Muscle layer of colon (tissue), 2 donors: ENCODE data around the gene TIMM44.

ENCODE experiments used
- H3K27ac ChIP-seq: one replicate; pipeline ENCODE4 v1.7.0; 2013; ENCODE audit warnings: low read depth, mild to moderate bottlenecking, low read length, moderate library complexity
- H3K27me3 ChIP-seq, 2 donors: one replicate each; pipeline ENCODE4 v1.7.0; 2013; ENCODE audit warnings: low read length in 2 of 2, mild to moderate bottlenecking in 2 of 2; ENCODE audit not compliant: insufficient read depth in 2 of 2, control insufficient read depth in 1 of 2
- H3K36me3 ChIP-seq: one replicate; pipeline ENCODE4 v1.7.0; 2013; ENCODE audit warnings: mild to moderate bottlenecking, low read length; ENCODE audit not compliant: insufficient read depth
- H3K4me1 ChIP-seq: one replicate; pipeline ENCODE4 v1.7.0; 2013; ENCODE audit warnings: mild to moderate bottlenecking, low read length; ENCODE audit not compliant: insufficient read depth
- H3K4me3 ChIP-seq, 2 donors: one replicate each; pipeline ENCODE4 v1.7.0; 2013; ENCODE audit warnings: low read length in 2 of 2, low read depth in 1 of 2, mild to moderate bottlenecking in 1 of 2, moderate library complexity in 1 of 2
- H3K9ac ChIP-seq: one replicate; pipeline ENCODE4 v1.7.0; 2013; ENCODE audit warnings: low read length
- H3K9me3 ChIP-seq: one replicate; pipeline ENCODE4 v1.7.0; 2013; ENCODE audit warnings: mild to moderate bottlenecking, low read length
- donor health status: abdominal sarcoma.
- donor health status: Adenocarcinoma of cecum.

TIMM44 gene

DNA sequence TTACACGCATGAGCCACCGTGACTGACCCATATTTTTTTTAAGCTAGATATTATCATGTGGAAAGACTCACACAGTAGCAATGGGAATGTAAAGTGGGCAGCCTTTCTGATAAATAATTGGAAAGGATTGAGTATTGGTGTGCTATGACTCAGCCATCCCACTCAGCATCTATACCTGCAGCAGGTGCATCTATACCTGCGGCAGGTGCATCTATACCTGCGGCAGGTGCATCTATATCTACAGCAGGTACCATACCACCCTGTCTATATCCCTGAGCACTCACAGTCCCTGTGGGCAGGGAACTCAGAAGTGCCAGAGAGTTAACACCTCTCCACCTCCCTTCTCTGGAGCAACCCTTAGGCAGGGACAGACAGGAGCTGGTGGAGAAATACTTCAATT lies 60.4 kb downstream of the TIMM44 start:
- no peak overlapping the region for H3K4me3 ChIP-seq
- no peak overlapping the region for H3K27ac ChIP-seq
- H3K4me1 ChIP-seq = no peaks in the 10 kb centered on the region
- peaks cover 0 to 5% of the 10 kb centered on the region in 2 donors for H3K27me3 ChIP-seq
- H3K9me3 ChIP-seq = no peaks in the 10 kb centered on the region
- H3K36me3 ChIP-seq = no peaks in the 10 kb centered on the region
- no peak overlapping the region for H3K9ac ChIP-seq

DNA sequence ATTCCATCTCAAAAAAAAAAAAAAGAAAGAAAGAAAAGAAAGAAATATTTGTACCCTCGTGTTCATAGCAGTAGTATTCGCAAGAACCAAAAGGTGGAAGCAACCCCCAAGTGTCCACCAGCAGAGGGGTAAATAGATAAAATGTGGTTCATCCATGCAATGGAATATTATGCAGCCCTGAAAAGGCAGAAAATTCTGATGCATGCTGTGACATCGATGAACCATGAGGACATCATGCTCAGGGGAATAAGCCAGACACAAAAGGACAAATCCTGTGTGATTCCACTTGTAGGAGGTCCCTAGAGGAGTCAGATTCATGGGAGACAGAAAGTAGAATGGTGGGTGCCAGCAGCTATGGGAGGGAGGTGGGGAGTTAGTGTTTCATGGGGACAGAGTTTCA lies 61.6 kb downstream of the TIMM44 start:
- Histone ChIP-seq H3K9me3 (no peaks in the 10 kb centered on the region), H3K27ac (no peak overlapping the region), H3K4me1 (no peaks in the 10 kb centered on the region), H3K36me3 (no peaks in the 10 kb centered on the region), H3K9ac (no peak overlapping the region), H3K27me3 (no peaks in the 10 kb centered on the region), H3K4me3 (no peak overlapping the region)

DNA sequence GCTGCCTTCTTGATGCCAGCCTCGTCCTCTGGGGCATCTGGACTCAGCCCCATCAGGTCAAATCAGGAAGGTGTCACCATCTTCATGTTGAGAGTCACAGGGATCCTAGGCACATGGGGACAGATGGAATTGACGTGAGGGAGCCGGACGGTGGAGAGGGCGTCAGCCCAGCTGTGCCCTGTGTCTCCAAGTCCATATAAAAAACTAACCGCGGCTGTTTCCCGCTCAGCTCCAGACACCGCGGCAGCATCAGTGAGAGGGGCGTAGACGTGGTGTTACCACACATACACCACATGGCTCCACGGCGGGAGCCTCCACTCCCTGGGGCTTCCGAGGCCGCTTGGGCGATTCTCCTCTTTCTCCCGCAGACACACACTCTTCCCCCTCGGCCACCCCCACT lies 63.6 kb downstream of the TIMM44 start:
- Histone ChIP-seq H3K9ac (no peak overlapping the region), H3K9me3 (no peaks in the 10 kb centered on the region), H3K4me1 (no peaks in the 10 kb centered on the region), H3K36me3 (no peaks in the 10 kb centered on the region), H3K27me3 (peaks cover 0 to 2% of the 10 kb centered on the region in 2 donors), H3K4me3 (no peak overlapping the region), H3K27ac (no peak overlapping the region)

DNA sequence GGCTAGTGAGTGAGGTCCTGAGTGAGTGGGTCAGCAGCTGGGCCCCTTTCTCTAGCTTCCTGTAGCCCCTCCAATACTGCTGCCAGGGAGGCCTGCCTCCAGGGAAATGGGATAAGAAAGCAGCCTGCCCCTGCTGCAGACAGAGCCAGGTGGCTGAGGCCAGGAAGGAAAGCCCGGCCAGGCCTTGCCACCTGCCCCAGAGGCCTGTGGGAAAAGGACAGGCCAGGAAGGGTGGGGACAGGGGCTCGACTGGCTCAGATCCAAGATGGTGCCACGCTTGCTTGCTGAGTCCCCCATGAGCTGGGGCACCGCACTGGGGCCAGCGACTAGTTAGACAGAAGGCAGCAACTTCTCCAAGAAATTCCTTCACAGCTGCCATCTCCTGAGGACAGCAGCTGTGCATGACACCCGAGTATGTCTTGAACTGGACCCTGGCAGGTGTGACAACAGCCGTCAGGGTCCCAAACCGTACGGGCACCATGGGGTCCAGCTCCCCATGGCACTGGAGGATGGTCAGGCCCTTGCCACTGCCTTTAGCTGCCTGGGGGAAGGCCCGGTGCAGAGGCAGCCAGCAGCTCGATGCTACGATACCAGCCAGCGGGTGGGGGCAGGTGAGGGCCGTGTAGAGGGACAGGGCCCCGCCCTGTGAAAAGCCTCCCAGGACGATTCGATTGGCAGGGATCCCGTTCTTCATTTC lies 64.2 kb downstream of the TIMM44 start:
- no peak overlapping the region for H3K4me3 ChIP-seq
- H3K36me3 ChIP-seq = no peaks in the 10 kb centered on the region
- H3K27ac ChIP-seq = no peak overlapping the region
- H3K4me1 ChIP-seq = no peaks in the 10 kb centered on the region
- no peaks in the 10 kb centered on the region for H3K9me3 ChIP-seq
- H3K27me3 ChIP-seq = peaks cover 0 to 7% of the 10 kb centered on the region in 2 donors
- no peak overlapping the region for H3K9ac ChIP-seq

DNA sequence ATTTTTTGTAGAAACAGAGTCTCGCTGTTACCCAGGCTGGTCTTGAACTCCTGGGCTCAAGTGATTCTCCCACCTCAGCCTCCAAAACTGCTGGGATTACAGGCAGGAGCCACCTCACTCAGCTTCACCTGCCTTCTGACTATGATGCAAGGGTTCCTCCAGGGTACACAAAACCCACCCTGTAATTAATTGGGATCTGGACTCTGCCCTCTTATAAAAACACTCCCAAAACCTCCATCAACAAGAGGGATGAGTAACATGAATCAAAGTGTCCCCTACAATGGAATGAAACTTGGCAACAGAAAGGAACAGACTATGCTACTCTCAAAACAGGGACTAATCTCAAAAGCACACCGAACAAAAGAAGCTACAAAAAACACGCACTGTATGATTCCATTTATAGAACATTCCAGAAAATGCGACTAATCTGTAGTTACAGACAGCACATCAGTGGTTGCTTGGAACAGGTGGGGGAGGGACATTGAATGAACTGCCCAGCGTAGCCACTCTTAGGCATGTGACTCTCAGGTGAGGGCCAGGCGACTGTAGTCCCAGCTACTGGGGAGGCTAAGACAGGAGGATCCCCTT lies 66.1 kb downstream of the TIMM44 start:
- Histone ChIP-seq H3K36me3 (no peaks in the 10 kb centered on the region), H3K27me3 (peaks cover 0 to 25% of the 10 kb centered on the region in 2 donors), H3K9me3 (no peaks in the 10 kb centered on the region), H3K4me1 (no peaks in the 10 kb centered on the region), H3K4me3 (no peak overlapping the region), H3K9ac (no peak overlapping the region), H3K27ac (no peak overlapping the region)
